Measurements from ENCODE around the gene ARHGAP12.
"Not testable (repeated sequence)": the region's sequence is repeated elsewhere in the genome, so short reads cannot be mapped to it uniquely, and the experiment has no call there.

ARHGAP12 gene

DNA sequence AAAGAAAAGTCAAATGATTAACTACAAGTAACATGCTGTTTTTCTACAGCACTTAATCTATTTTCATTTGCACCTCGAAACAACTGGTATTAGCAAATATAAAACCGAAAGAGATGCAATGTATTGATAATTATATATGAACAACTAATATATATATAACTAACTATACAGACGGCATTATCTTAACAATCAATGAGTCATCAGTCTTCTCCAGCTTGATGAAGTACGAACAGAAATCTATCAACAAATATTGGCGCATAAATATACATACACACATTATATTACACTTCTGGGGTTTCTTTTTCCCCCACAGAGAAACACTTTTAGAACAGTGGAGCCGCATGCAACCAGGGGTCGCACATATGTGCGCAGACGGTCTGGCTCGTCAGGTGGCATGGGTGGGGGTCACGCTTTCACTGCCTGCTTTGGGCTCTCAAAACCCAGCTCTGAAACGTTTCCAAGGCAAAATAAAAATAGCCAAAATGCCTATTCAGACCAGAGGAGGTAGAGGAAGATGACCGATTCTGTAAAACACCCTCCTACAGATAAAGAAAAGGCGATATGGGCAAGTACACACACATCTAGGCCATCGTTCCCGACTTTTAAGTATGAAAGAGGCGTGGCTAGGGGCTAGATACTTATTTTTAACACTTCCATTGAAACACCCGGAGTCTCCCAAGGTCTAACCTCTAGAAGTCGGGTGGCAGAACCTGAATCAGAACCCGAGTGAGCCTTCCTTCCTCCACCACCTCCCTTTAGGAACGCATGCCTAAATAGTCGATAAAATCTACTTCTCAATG, 1.7 kb downstream of the ARHGAP12 start:
- DNase-seq (ENCODE audit: low read depth in 3 of 3) = no peak

DNA sequence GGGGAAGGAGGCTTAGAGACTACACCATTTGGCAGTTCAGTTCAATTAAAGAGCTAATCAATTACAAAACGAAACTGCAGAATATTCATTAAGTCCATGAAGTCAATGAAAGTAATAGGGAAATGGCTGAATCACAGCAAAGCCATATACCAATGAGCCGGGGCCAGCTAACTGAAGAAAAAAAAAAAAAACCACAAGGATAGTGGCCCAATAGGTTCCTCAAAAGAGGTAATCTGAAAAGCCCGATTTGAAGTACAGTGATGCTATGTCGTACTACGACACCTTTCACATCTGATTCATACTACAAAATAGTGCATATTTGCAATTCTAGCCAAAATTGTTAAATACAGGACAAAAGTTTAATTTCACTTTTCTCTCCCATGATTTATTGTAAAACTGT, 2.5 kb downstream of the ARHGAP12 start:
- DNase-seq (ENCODE audit: low read depth in 3 of 3) = no peak

DNA sequence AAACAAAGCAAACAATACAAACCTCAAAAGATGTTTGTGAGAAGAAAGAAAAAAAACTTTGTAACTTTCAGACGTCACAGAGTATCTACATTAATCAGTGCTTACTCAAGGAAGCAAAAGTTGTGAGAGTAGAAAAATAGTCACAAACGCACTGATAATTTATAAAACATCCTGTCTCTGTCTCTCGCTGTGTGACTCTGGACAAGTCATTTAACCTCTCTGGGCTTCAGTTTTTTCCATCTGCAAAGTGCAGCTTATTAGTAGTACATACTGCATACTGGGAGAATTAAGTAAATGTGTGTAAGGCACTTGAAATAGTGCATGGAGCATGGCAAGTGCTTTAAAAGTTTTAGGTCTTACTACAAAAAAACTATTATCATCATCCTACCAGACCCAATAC, 3.8 kb downstream of the ARHGAP12 start:
- DNase-seq (ENCODE audit: low read depth in 3 of 3) = no peak

DNA sequence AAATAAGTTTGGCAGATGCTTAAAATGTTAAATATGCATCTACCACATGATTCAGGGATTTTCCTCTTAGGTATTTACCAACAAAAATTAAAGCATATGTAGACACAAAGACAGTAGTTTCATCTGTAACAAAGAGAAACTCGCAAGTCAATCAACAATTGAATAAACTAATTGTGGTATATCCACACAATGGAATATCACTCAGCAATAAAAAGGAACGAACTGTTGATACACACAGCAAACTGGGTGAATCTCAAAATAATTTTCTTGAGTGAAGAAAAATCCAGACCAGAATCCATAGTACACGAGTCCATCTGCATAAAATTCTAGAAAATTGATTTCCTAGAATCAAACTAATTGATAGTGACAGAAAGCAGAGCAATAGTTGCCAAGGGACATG, 5.2 kb downstream of the ARHGAP12 start:
- no peak for DNase-seq (ENCODE audit: low read depth in 3 of 3)

DNA sequence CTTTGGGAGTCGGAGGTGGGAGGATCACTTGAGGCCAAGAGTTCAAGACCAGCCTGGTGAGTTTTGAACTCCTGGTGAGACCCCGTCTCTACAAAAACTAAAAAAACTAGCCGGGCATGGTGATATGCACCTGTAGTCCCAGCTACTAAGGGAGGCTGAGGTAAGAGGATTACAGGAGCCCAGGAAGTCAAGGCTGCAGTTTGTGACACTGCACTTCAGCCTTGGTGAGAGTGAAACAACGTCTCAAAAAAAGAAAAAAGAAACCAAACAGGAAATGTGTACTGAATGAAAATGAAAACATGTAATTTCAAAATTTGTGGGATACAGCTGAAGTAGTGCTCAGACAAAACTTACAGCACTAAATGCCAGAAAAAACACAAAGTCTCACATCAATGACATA, 7.6 kb downstream of the ARHGAP12 start:
- no peak for DNase-seq (ENCODE audit: low read depth in 3 of 3)

DNA sequence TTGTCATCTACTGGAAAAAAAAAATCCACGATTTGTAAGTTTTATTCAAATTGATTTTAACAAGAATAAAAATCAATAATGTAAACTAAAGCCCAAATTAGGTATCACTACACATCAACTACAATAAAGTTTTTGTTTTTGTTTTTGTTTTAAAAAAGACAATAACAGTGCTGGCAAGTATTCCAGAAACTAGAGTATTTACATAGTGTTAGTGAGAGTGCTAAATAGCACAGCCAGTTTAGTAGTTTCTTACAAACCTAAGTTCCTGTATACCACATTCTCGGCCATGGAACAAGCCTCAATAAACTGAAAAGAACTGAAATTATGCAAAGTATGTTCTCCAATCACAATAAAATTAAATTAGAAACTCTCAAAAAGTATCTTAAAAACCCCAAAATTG, 8.1 kb downstream of the ARHGAP12 start:
- no peak for DNase-seq (ENCODE audit: low read depth in 3 of 3)

DNA sequence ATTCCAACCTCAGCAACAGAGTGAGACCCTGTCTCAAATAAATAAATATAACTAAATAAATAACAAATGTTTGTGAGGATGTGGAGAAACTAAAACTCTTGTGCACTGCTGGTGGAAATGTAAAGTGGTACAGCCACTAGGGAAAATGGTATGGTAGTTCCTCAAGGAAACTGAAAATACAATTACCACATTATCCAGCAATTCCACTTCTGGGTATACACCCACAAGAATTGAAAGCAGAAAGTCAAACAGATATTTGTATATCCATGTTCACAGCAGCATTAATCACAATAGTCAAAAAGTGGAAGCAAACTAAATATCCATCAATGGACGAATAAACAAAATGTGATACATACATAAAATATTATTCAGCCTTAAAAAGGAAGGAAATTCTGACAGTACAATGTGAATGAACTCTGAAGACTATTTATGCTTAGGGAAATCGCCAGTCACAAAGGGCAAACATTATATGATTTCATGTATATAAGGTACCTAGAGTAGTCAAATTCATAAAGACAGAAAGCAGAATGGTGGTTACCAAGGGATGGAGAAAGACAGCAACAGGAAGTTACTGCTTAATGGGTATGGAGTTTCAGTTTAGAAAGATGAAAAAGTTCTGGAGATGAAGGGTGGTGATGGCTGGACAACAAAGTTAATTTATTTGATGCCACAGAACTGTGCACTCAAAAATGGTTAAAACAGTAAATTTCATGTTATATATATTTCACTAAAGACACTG, 9.8 kb downstream of the ARHGAP12 start:
- no peak for DNase-seq (ENCODE audit: low read depth in 3 of 3)

DNA sequence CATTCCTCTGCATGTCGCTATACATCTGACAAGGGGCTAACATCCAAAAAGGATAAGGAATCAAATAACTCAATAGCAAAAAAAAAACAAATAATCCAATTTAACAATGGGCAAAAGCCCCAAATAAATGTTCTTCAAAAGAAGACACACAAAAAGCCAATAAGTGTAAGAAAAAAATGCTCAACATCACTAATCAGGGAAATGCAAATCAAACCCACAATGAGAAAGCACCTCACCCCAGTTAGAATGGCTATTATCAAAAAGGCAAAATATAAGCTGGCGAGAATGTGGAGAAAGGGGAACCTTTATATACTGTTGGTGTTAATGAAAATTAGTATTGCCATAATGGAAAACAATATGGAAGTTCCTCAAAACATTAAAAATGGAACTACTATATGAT, 14.3 kb downstream of the ARHGAP12 start:
- no peak for DNase-seq (ENCODE audit: low read depth in 3 of 3)

DNA sequence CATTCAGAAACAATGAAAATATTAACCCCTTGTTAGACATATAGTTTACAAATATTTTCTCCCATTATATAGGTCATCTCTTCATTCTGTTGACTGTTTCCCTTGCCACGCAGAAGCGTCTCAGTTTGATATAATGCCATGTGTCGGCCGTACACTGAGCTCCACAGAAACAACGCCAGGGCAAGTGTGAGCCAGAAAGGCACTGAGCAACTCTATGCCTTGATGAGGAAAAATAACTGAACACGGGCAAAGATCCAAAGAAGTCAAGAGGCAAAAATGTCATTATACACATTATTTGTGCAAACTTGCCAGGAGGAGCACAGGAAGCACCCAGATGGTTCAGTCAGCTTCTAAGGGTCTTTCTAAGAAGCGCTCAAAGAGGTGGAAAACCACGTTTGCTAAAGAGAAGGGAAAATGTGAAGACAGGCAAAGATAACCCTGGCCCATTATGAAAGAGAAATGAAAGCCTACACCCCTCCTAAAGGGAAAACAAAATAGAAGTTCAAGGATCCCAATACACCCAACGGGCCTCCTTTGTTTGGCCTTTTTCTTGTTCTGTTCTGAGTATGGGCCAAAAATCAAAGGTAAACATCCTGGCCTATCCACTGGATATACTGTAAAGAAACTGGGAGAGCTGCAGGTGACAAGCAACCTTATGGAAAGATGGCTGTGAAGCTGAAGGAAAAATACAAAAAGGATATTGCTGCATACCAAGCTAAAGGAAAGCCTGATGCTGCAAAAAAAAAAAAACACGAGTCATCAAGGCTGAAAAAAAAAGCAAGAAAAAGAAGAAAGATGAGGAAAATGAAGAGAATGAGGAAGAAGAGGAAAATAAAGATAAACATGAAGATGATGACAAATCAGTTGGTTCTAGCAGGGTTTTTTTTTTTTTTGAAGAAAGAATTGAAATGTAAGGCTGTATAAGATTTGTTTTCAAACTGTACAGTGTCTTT, 15.5 kb downstream of the ARHGAP12 start:
- no peak for DNase-seq (ENCODE audit: low read depth in 3 of 3)

DNA sequence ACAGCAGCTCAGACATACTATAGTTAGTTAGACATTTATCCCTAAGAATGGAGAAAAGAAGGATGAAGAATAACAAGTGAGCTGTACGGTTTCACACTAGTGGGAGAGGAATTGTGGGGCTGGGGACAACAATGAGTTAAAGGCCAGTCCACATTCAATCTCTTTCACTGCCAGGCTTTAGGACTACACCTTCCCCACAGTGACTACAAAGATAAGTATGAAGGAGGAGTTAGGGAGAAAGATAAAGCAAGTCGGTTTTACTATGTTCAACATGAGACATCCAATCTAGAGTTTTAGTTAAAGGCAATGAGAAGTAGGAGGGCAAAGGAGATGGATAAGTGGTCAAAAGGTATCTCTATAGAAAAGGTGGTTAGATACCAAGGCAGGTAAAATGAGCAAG, 16.3 kb downstream of the ARHGAP12 start:
- DNase-seq (ENCODE audit: low read depth in 3 of 3) = no peak

DNA sequence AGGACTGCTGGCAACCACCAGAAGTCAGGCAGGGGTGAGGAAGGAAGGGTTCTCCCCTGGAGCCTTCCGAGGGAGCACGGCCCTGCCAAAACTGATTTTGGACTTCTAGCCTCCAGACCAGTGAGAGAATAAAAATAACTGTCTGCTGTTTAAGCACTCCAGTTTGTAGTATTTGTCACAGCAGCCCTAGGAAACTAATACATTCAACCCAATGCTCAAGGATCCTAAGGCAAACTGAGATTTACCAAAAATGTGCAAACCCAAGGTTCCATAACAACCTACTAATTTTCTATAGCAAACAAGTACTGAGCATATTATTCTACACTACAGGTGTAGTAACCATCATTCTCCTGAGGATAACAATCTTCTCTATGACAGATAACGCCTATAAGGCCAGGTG, 18.6 kb downstream of the ARHGAP12 start:
- no peak for DNase-seq (ENCODE audit: low read depth in 3 of 3)

DNA sequence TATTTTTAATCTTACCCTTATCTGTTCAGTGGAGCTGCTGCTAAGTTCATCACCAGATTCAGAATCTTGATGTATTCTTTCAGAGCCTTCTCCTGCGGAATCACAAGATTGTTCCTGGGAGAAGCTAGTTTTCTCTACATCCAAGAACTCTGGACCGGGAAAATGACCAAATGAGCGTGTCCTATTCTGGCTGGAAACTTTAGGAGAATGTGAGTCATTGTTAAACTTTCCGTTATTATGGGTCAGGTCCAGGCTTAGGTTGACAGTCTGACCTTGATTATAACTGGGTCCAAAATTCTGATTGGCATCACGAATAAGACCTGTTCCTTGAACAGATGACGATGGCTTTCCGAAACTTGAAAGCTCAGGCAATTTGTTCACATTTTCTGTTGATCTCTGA, 20.5 kb downstream of the ARHGAP12 start:
- no peak for DNase-seq (ENCODE audit: low read depth in 3 of 3)

DNA sequence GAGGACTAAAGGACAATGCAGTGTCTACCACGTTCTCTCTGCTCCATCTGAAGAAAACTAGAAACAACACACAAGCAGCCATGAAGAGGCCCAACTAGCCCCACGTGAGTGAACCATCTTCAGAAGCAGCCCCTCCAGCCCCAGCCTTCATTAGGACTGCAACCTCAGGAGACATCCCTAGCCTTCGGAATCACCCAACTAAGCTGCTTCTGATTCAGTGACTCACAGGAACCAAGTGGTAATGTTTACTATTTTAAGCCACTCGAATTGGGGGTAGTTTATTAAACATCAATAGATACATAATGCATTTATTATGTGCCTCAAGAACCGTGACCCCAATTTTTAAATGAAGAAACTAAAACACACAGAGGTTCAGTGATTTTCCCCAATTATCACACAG, 22.6 kb downstream of the ARHGAP12 start:
- DNase-seq (ENCODE audit: low read depth in 3 of 3) = no peak

DNA sequence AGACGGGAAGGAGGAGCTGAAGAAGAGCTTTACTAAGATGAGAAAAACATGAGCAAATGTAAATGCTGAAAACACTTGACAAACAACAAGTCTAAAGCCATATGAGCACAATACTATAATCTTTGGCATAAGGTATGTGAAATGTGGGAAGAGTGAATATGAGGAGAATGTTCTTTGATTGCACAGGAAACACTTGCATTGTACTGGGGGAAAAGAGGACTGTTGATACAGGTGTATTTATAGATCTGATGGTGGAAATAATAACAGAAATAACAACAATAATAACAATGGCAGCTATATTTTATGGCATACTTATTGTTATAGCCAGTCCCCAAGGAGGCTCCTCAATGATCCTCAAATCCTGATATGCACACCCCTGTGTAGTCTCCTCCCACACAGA, 23.0 kb downstream of the ARHGAP12 start:
- no peak for DNase-seq (ENCODE audit: low read depth in 3 of 3)

DNA sequence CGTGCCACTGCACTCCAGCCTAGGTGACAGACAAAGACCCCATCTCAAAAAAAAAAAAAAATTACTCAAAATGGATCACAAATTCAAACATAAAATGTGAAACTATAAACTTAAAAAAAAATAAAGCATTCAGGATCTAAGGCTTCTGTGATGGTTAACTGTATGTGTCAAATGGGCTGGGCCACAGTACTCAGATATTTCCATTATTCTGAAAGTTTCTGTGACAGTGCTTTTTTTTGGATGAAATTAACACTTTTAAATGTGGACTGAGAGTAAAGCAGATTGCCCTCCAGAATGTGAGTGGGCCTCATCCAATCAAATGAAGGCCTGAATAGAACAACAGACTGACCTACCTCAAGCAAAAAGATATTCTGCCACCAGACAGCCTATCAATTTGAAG, 26.0 kb downstream of the ARHGAP12 start:
- DNase-seq (ENCODE audit: low read depth in 3 of 3) = no peak

DNA sequence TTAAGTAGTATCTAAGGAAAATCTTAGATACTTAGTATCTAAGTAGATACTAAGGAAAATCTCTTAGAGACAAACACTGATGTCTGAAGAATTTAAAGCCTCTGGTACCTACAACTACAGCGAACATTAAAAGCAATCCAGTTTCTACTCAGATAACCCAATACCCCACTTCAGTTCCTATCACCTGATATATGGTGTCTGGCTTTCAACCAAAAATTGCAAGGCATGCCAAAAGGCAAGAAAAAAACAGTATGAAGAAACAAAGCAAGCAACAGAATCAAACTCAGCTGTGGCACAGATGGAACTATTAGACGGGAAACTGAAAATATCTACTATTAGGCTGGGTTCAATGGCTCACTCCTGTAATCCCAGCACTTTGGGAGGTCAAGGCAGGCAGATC, 31.1 kb downstream of the ARHGAP12 start:
- DNase-seq (ENCODE audit: low read depth in 3 of 3) = no peak

DNA sequence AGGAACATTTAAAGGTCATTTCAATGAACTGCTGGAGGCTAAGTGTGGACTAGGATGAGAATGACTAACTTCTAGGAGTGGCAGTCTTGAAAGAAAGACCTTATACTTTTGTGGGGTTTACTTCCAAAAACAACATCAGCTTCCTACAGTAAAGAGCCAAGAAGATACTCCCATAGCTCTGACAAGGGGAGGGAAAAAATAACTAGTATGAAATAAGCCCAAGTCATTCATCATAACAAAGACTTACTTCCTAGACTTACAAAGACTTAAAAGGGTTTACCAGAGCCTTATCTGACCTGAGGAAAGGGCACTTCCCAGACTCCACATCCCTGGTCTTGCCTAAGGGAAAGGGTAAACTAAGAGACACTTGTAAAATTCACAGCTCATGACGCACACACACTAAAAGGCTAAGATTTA, 31.7 kb downstream of the ARHGAP12 start:
- DNase-seq (ENCODE audit: low read depth in 3 of 3) = no peak

DNA sequence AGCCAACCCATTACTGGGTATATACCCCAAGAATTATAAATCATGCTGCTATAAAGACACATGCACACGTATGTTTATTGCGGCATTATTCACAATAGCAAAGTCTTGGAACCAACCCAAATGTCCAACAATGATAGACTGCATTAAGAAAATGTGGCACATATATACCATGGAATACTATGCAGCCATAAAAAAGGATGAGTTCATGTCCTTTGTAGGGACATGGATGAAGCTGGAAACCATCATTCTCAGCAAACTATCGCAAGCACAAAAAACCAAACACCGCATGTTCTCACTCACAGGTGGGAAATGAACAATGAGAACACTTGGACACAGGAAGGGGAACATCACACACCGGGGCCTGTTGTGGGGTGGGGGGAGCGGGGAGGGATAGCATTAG, 32.9 kb downstream of the ARHGAP12 start:
- not testable (repeated sequence) for DNase-seq (ENCODE audit: low read depth in 3 of 3)

DNA sequence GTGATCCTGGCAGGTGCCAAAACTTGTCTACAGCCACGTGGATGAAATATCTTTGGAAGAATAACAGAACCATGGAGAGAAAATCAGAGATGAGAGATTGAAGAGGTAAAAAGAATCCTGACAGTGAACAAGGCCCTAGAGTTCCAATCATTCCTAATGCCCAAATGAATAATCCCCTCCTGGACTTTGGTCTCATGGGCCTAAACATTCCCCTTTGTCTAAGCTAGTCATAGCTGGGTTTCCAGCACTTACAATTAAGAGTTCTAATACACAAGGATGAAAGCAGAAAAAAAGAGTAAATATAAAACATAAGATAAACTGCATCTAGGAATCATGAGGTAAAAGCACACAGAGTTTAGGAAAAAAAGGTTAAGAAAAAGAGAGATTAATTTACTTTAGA, 40.2 kb downstream of the ARHGAP12 start:
- no peak for DNase-seq (ENCODE audit: low read depth in 3 of 3)

DNA sequence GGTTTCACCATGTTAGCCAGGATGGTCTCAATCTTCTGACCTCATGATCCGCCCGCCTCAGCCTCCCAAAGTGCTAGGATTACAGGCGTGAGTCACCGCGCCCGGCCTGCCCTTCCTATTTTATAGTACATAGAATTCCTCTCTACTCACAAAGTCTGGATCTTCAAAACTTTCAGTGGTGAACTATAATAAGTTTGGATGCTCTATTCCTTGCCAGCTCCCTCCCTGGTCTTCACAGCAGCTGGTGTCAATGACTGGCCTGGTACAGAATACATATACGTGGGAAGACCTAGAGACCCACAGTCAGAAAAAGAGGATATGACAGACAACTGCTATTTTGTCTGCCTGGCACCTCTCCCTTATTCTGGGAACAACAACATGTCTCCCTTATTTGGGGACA, 40.8 kb downstream of the ARHGAP12 start:
- no peak for DNase-seq (ENCODE audit: low read depth in 3 of 3)

DNA sequence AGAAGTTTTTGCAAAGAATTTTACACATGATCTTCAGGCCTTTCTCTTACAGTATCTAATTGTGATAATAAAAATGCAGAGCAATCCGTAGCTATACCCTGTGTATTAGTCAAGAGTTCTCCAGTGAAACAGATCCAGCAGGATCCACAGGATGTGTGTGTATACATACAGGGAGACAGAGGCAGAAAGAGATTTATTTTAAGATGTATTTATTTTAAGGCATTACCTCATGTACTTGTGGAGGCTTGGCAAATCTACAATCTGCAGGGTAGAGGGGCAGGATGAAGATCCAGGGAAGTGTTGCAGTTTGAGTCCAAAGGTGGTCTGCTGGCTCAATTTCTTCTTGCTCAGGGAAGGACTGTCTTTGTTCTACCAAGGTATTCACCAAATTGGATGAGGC, 41.7 kb downstream of the ARHGAP12 start:
- DNase-seq (ENCODE audit: low read depth in 3 of 3) = no peak

DNA sequence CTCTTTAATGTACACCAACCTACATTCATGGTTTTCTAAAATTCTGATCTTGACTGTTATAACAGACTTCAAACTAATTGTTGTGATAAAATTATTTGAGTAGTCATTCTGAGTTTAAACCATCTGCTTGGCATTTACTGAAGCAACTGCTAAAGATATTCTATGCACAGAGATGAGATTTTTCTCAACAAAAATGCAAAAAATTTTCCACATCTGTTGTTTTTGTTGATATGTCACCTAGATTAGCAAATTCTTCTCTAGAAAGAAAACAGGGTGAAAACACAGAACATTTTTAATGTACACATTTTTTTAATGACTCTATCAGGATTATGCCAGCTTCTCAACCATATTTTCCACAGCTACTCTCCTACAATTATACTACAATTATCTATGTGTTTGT, 42.7 kb downstream of the ARHGAP12 start:
- DNase-seq (ENCODE audit: low read depth in 3 of 3) = no peak
